A549 treated with GW870086 at 1 μM for 4 hours (cell line): ENCODE results near the gene SASS6. TPM values are rescaled to one million over a fixed set of nuclear protein-coding genes. Genes with fewer than 3 reads are reported as not detected.

Experiments
- total RNA-seq: library from RNA; stranded (reverse); fragments of 200-300 nt; extraction: Qiagen RNA extraction; gene quantifications from 5 replicates; pipeline ENCODE4 v1.2.3, GENCODE V29; 2022; ENCODE audit warnings: low read depth

The SASS6 gene, protein sequence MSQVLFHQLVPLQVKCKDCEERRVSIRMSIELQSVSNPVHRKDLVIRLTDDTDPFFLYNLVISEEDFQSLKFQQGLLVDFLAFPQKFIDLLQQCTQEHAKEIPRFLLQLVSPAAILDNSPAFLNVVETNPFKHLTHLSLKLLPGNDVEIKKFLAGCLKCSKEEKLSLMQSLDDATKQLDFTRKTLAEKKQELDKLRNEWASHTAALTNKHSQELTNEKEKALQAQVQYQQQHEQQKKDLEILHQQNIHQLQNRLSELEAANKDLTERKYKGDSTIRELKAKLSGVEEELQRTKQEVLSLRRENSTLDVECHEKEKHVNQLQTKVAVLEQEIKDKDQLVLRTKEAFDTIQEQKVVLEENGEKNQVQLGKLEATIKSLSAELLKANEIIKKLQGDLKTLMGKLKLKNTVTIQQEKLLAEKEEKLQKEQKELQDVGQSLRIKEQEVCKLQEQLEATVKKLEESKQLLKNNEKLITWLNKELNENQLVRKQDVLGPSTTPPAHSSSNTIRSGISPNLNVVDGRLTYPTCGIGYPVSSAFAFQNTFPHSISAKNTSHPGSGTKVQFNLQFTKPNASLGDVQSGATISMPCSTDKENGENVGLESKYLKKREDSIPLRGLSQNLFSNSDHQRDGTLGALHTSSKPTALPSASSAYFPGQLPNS
- total RNA-seq, result 2.6 to 5.0 TPM (median 3.7 TPM) in 5 replicates

DNA sequence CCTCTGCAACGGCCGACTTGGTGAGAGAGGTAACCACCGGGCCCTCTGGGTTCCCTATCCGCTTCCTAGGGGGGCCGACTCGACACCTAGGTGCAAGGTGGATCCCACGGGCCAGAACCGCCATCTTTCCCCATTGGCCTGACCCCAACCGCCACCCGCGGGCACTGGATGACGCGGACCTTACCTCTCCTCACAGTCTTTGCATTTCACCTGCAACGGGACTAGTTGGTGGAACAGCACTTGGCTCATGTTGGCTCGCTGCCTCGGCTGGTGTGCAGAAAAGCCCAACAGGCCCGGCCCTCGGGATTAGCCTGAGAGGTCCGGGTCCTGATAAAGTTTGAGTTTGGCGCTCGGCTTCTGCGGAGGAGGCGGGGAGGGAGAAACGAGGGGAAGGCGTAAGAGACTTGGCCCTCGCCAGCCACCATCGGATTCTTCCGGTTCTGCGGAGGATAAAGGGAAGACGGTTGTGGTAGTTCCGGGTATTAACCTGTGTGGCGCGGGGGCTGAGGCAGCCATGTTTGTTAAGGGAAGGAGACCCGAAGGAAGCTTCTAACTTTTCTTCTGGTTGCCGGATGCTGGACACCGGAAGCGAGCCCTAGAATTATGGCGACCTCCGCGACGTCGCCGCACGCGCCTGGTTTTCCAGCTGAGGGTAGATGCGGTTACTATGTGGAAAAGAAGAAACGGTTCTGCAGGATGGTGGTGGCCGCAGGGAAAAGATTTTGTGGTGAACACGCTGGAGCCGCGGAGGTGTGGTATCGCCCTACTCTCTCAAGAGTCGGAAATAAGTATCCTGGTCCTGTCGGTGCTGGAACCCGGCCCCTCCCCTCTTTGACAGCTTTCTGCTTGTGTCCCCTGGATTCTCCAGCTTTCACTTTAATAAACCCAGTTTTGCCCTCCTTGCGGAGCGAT lies at the start of gene SASS6, which contains the start of gene TRMT13:
Gene SASS6, minus strand, starts transcription at position 365 of the 912 bp plus-strand sequence. Its CDS starts 116 bp downstream, at position 249.
Gene TRMT13, plus strand, starts transcription at position 598 of the 912 bp plus-strand sequence. Its CDS starts 6 bp downstream, at position 604.

DNA sequence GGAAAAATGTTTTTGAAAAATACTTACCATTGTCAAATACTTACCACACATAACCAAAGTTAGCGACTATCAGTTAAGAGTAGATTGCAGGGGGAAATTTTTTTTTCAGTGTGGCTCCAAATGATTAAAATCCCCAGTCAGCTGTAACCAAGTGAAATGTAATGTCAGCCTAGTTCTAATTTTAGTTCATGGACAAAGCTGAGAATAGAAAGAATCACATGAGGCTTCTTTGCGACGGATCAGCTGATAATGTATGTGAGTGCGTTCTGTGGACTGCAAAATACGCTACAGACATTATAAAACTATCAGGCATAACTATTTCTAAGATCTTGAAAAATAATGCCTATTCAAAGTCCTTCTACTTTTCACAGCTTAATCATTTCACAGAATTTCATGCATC lies 45.4 kb upstream of the SASS6 start, which contains the start of gene LRRC39:
Gene LRRC39, minus strand, starts transcription at position 166 of the 400 bp plus-strand sequence. CDS start 9,740 bp downstream, outside the sequence.

Other genes starting within 250 kb of the SASS6 start
- 5.6 to 12.7 TPM (median 9.6 TPM) in 5 replicates for gene SLC35A3, start 162.9 kb downstream of the SASS6 start, total RNA-seq
- gene TRMT13, start 233 bp upstream of the SASS6 start, total RNA-seq, result 4.2 to 7.3 TPM (median 7.1 TPM) in 5 replicates
- 0.10 TPM in 1 of 5 replicates, not detected in the others for gene LRRC39, start 45.3 kb upstream of the SASS6 start, total RNA-seq
- gene DBT, start 116.9 kb upstream of the SASS6 start, total RNA-seq, result 3.3 to 4.0 TPM (median 3.7 TPM) in 5 replicates
- gene RTCA, start 133.3 kb upstream of the SASS6 start, total RNA-seq, result 21.5 to 24.2 TPM (median 22.4 TPM) in 5 replicates
- 2.2 to 3.3 TPM (median 2.8 TPM) in 5 replicates for gene CDC14A, start 219.6 kb upstream of the SASS6 start, total RNA-seq